ENCODE results near the gene PTH1R. TPM values are rescaled to one million over a fixed set of nuclear protein-coding genes. Genes with fewer than 3 reads are reported as not detected.

PTH1R gene
- total RNA-seq, 1 donor from 2014 or later: 14.5 TPM

DNA sequence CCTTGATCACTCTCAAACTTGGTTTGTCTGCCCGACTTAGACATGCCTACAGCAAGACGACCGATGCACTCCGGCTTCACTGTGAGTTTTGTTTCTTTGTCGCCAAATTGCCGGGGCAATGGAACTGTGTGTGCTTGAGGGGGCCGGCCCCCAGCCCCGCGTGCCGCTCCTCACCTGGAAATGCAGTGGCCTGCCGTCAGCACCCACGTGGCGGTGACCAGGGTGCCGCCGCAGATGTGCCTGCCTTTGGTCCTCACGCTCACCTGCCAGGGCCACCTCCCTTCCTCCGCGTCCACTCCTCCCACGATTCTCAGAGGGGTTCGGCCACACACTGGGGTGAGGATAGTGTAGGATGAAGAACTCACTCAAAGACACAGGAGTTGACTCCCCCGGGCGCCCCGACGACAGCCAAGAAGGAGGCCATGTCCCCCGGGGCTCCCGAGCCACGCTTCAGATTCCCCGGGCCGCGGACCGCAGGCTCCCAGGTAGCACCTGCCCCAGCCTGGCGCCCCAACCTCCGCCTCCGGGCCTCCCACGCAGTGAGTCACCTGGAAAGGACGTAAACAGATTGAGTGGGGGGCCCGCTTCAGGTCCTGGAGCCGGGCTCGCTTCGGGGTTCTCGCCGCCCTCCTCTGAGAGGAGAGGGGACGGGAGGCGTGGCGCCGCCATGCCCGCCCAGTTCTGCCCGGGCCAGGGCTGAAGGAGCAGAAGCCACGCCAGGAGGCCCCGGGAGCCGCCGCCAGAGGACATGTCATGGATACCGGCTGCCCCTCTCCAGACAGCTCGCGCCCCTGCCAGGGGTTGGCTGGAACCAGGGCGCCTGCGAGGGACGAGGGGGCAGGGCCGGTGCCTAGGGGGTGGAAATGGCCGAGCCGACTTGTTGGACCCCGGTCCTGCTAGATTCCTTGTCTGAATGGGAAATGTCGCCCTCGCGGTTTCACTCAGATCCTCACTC, 43.9 kb upstream of the PTH1R start:
- intact Hi-C loops (cut with DNase I): no loop called here
- no peaks in the 10 kb centered on the region for H3K36me3 ChIP-seq
- no peak for DNase-seq

DNA sequence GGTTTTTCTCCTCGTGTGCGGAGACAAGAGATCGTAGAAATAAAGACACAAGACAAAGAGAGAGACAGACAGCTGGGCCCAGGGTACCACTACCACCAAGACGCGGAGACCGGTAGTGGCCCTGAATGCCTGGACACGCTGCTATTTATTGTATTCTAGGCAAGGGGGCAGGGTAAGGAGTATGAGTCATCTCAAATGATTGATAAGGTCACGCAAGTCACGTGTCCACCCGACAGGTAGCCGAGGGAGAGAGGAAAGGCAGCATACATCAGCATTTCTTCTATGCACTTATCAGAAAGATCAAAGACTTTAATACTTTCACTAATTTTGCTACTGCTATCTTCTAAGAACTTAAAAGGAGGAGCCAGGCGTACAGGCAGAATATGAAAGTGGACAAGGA, 42.5 kb upstream of the PTH1R start:
- Histone ChIP-seq H3K9me3 (peaks cover 14% of the 10 kb centered on the region), H3K27me3 (ENCODE audit: low read depth) (no peaks in the 10 kb centered on the region), H3K4me3 (no peak overlapping the region), H3K27ac (no peak overlapping the region), H3K4me1 (no peaks in the 10 kb centered on the region), H3K36me3 (no peaks in the 10 kb centered on the region)
- DNase-seq (no peak), ATAC-seq (no peak)
- TF ChIP-seq, protein P1, sequence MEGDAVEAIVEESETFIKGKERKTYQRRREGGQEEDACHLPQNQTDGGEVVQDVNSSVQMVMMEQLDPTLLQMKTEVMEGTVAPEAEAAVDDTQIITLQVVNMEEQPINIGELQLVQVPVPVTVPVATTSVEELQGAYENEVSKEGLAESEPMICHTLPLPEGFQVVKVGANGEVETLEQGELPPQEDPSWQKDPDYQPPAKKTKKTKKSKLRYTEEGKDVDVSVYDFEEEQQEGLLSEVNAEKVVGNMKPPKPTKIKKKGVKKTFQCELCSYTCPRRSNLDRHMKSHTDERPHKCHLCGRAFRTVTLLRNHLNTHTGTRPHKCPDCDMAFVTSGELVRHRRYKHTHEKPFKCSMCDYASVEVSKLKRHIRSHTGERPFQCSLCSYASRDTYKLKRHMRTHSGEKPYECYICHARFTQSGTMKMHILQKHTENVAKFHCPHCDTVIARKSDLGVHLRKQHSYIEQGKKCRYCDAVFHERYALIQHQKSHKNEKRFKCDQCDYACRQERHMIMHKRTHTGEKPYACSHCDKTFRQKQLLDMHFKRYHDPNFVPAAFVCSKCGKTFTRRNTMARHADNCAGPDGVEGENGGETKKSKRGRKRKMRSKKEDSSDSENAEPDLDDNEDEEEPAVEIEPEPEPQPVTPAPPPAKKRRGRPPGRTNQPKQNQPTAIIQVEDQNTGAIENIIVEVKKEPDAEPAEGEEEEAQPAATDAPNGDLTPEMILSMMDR (IDR thresholded peaks at IDR 0.05): no peak
- intact Hi-C loops (cut with DNase I): no loop called here

More for the DNA sequence above, 43.9 kb upstream of the PTH1R start:
- Histone ChIP-seq H3K4me1 (no peaks in the 10 kb centered on the region), H3K4me3 (no peak overlapping the region), H3K27ac (no peak overlapping the region), H3K27me3 (ENCODE audit: low read depth) (no peaks in the 10 kb centered on the region), H3K9me3 (peaks cover 8% of the 10 kb centered on the region)
- TF ChIP-seq, protein P1 (IDR thresholded peaks at IDR 0.05): no peak
- ATAC-seq: peak in 1 of 2 donors; percentile 26

DNA sequence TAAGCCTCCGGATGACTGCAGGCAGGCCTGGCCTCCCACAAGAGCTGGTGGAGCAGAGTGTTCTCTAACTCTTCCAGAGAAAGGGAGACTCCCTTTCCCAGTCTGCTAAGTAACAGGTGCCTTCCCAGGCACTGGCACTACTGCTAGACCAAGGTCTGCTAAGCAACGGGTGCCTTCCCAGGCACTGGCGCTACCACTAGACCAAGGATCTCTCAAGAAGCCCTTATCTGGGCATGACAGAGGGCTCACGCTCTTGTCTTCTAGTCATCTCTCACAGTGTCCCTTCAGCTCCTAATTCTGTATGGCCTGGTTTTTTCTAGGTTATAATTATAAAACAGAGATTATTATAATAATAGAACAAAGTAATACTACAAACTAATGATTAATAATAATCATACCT, 42.0 kb upstream of the PTH1R start:
- ATAC-seq: no peak
- Histone ChIP-seq H3K4me1 (no peaks in the 10 kb centered on the region), H3K4me3 (no peak overlapping the region), H3K27ac (no peak overlapping the region), H3K9me3 (peaks cover 14% of the 10 kb centered on the region), H3K27me3 (ENCODE audit: low read depth) (no peaks in the 10 kb centered on the region), H3K36me3 (no peaks in the 10 kb centered on the region)
- no peak for DNase-seq
- TF ChIP-seq, protein P1 (IDR thresholded peaks at IDR 0.05): no peak
- intact Hi-C loops (cut with DNase I): no loop called here

DNA sequence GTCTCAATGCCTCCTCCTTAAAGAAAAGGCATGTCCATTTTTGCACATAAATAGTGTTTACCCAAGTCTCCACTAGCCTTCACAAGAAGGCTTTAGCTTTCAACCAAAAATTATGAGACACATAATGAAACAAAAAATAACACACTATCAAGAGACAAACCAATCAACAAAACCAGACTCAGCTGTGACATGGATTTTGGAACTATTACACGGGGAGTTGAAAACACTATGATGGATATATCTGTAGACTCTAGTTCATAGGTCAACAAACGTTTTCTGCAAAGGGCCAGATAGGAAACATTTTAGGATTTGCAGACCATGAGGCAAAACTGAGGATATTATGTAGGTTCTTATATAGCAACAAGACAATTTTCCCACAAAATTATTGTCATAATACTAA, 39.2 kb upstream of the PTH1R start:
- Histone ChIP-seq H3K9me3 (peaks cover 20% of the 10 kb centered on the region), H3K4me1 (no peaks in the 10 kb centered on the region), H3K36me3 (no peaks in the 10 kb centered on the region), H3K27ac (no peak overlapping the region), H3K4me3 (no peak overlapping the region), H3K27me3 (ENCODE audit: low read depth) (no peaks in the 10 kb centered on the region)
- TF ChIP-seq, protein P1 (IDR thresholded peaks at IDR 0.05): no peak
- no peak for DNase-seq
- ATAC-seq: no peak
- intact Hi-C loops (cut with DNase I): no loop called here

DNA sequence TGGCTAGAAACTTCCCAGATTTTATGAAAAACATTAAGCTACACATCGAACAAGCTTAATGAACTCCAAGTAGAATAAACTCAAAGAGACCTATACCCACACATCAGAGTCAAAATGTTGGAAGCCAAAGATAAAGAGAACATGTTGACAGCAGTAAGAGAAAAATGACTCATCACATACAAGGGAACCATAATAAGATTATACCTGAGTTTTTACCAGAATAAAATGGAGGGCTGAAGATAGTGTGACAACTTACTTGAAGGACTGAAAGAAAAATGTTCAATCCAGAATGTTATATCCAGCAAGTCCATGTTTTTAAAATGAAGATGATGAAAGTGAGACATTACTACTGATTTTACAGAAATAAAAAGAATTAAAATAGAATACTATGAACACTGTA, 37.0 kb upstream of the PTH1R start:
- Histone ChIP-seq H3K27ac (no peak overlapping the region), H3K9me3 (peaks cover 20% of the 10 kb centered on the region), H3K4me3 (no peak overlapping the region), H3K27me3 (ENCODE audit: low read depth) (no peaks in the 10 kb centered on the region), H3K4me1 (peaks cover 5% of the 10 kb centered on the region), H3K36me3 (no peaks in the 10 kb centered on the region)
- ATAC-seq: no peak
- intact Hi-C loops (cut with DNase I): no loop called here
- no peak for DNase-seq
- TF ChIP-seq, protein P1 (IDR thresholded peaks at IDR 0.05): no peak
